Calu3 (cell line): Measurements from ENCODE around the gene NKD1. TPM values are rescaled to one million over a fixed set of nuclear protein-coding genes. Genes with fewer than 3 reads are reported as not detected.

Experiments used
- BruUV-seq: library from RNA; stranded (reverse); fragments of 400-500 nt; replicated peaks from 2 replicates; lab custom pipeline; 2021; lab: Mats Ljungman, UMichigan
- CTCF ChIA-PET: fragments of 300-600 bp; sonication (Branson Sonifier 250); formaldehyde crosslinking; loops from one replicate; lab custom pipeline; 2022; ENCODE audit warnings: antibody characterized with exemption; lab: Charles Lee
- DNase-seq: peaks from one replicate; pipeline ENCODE4 v3.0.0; 2022
- H3K27ac Mint-ChIP-seq: one replicate; pipeline ENCODE4 v1.8.0; 2022; ENCODE audit warnings: mixed read lengths; ENCODE audit not compliant: unreplicated experiment
- H3K27me3 Mint-ChIP-seq: one replicate; pipeline ENCODE4 v1.8.0; 2022; ENCODE audit warnings: mixed read lengths; ENCODE audit not compliant: unreplicated experiment
- H3K36me3 Mint-ChIP-seq: one replicate; pipeline ENCODE4 v1.8.0; 2022; ENCODE audit warnings: mild to moderate bottlenecking, moderate library complexity, mixed read lengths; ENCODE audit not compliant: insufficient read depth, unreplicated experiment
- H3K4me1 Mint-ChIP-seq: one replicate; pipeline ENCODE4 v1.8.0; 2022; ENCODE audit warnings: mild to moderate bottlenecking, low read depth, mixed read lengths; ENCODE audit not compliant: unreplicated experiment
- H3K4me3 Mint-ChIP-seq: one replicate; pipeline ENCODE4 v1.8.0; 2022; ENCODE audit warnings: mild to moderate bottlenecking, low read depth, moderate library complexity, mixed read lengths; ENCODE audit not compliant: unreplicated experiment
- H3K9me3 Mint-ChIP-seq: one replicate; pipeline ENCODE4 v1.8.0; 2022; ENCODE audit warnings: low read depth, mixed read lengths; ENCODE audit not compliant: unreplicated experiment
- intact Hi-C: fragments of 100-400 bp; cut with micrococcal nuclease; formaldehyde crosslinking; loops from one replicate; pipeline ENCODE4 v1.10.0; 2022; ENCODE audit not compliant: unreplicated experiment
- total RNA-seq: library from RNA; stranded (reverse); gene quantifications from 2 replicates; pipeline ENCODE4 v1.2.3, GENCODE V29; 2022
- TF ChIP-seq, protein P1 (sequence below): fragments of 200-600 bp; IDR thresholded peaks from one replicate; pipeline ENCODE4 v1.8.0; 2022; ENCODE audit warnings: antibody characterized with exemption; ENCODE audit not compliant: unreplicated experiment

Gene NKD1
- total RNA-seq, 1 experiment from 2014 or later = 0.31 TPM

- H3K27me3 Mint-ChIP-seq = peaks cover 85% of the 10 kb centered on the region
- no peaks in the 10 kb centered on the region for H3K4me1 Mint-ChIP-seq
- H3K27ac Mint-ChIP-seq = no peak overlapping the region
- no TSS peak for BruUV-seq
- intact Hi-C loops = no loop called here
- TF ChIP-seq, protein P1, sequence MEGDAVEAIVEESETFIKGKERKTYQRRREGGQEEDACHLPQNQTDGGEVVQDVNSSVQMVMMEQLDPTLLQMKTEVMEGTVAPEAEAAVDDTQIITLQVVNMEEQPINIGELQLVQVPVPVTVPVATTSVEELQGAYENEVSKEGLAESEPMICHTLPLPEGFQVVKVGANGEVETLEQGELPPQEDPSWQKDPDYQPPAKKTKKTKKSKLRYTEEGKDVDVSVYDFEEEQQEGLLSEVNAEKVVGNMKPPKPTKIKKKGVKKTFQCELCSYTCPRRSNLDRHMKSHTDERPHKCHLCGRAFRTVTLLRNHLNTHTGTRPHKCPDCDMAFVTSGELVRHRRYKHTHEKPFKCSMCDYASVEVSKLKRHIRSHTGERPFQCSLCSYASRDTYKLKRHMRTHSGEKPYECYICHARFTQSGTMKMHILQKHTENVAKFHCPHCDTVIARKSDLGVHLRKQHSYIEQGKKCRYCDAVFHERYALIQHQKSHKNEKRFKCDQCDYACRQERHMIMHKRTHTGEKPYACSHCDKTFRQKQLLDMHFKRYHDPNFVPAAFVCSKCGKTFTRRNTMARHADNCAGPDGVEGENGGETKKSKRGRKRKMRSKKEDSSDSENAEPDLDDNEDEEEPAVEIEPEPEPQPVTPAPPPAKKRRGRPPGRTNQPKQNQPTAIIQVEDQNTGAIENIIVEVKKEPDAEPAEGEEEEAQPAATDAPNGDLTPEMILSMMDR = no peak
- H3K9me3 Mint-ChIP-seq = no peaks in the 10 kb centered on the region
- no peaks in the 10 kb centered on the region for H3K36me3 Mint-ChIP-seq
- CTCF ChIA-PET = interaction anchor here (0.7 kb wide), 2 partner anchors 22 to 277 kb away, joined by 3 to 6 read pairs; no protein-coding TSS in a partner anchor
- H3K4me3 Mint-ChIP-seq = no peak overlapping the region
- DNase-seq = no peak
Observed at GRCh38 chr16:50622643-50623369, 74.6 kb downstream of the NKD1 start.

- CTCF ChIA-PET = interaction anchor here (0.5 kb wide), 1 partner anchor 150 kb away, joined by 4 read pairs; no protein-coding TSS in a partner anchor
- Mint-ChIP-seq H3K27ac (no peak overlapping the region), H3K36me3 (no peaks in the 10 kb centered on the region), H3K9me3 (no peaks in the 10 kb centered on the region), H3K27me3 (peaks cover 88% of the 10 kb centered on the region), H3K4me1 (no peaks in the 10 kb centered on the region), H3K4me3 (no peak overlapping the region)
- TF ChIP-seq, protein P1 = no peak
- no peak for DNase-seq
- BruUV-seq = no TSS peak
- intact Hi-C loops = no loop called here
Observed at GRCh38 chr16:50624449-50624970, 76.3 kb downstream of the NKD1 start.

DNA sequence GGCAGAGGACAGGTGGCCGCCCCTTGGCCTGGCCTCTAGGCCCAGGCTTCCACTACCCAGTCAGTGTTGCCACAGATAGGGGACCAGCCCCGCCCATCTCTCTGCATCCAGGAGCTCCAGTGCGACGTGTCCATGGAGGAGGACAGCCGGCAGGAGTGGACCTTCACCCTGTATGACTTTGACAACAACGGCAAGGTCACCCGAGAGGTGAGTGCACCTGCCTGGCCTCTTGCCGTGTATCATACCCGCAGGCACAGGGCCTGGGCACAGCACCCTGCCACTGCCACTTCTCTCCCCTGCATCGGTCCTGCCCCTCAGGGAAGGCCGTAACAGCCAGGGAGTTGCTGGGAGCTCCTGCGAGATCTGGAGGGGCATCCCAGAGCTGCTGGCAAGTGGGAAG is 77.2 kb downstream of the NKD1 start:
- no TSS peak for BruUV-seq
- intact Hi-C loops = no loop called here
- H3K27me3 Mint-ChIP-seq = peaks cover 91% of the 10 kb centered on the region

GRCh38 chr16:50626868-50627267 is 78.7 kb downstream of the NKD1 start:
- Mint-ChIP-seq H3K4me3 (no peak overlapping the region), H3K36me3 (no peaks in the 10 kb centered on the region), H3K27ac (no peak overlapping the region), H3K9me3 (no peaks in the 10 kb centered on the region), H3K27me3 (peaks cover 100% of the 10 kb centered on the region), H3K4me1 (no peaks in the 10 kb centered on the region)
- TF ChIP-seq, protein P1 = no peak
- intact Hi-C loops = no loop called here
- BruUV-seq = no TSS peak
- CTCF ChIA-PET = interaction anchor here (0.7 to 1.4 kb wide), 5 partner anchors 13 to 252 kb away, joined by 3 to 6 read pairs (median 3); no protein-coding TSS in a partner anchor
- DNase-seq = no peak

More for the DNA sequence above, 77.2 kb downstream of the NKD1 start:
- no peaks in the 10 kb centered on the region for H3K36me3 Mint-ChIP-seq
- no peak for DNase-seq
- TF ChIP-seq, protein P1 = no peak
- H3K27ac Mint-ChIP-seq = no peak overlapping the region
- CTCF ChIA-PET = no interaction called here
- no peaks in the 10 kb centered on the region for H3K4me1 Mint-ChIP-seq
- H3K4me3 Mint-ChIP-seq = no peak overlapping the region
- no peaks in the 10 kb centered on the region for H3K9me3 Mint-ChIP-seq
